NCI-H1694 (cell line): ENCODE measurements around the gene TPP1.
A peak's percentile ranks its signal among the peaks of the same experiment; 100 is the strongest.

Experiments used
- DNase-seq: peaks from one replicate; lab custom pipeline; 2025; lab: John Stamatoyannopoulos, UW

The TPP1 gene

GRCh38 chr11:6587360-6587953, 31.8 kb downstream of the TPP1 start:
- no peak for DNase-seq

- DNase-seq: no peak
Measured at GRCh38 chr11:6586434-6587359, 32.5 kb downstream of the TPP1 start.

GRCh38 chr11:6584528-6584927, 34.7 kb downstream of the TPP1 start:
- DNase-seq: no peak

- DNase-seq: no peak
Measured at GRCh38 chr11:6583584-6583983, 35.6 kb downstream of the TPP1 start.

GRCh38 chr11:6579681-6580080, 39.5 kb downstream of the TPP1 start:
- no peak for DNase-seq

GRCh38 chr11:6578134-6578533, 41.1 kb downstream of the TPP1 start:
- DNase-seq: no peak

GRCh38 chr11:6576471-6577373, 42.5 kb downstream of the TPP1 start:
- peak; percentile 68 for DNase-seq

- DNase-seq: no peak
Measured at GRCh38 chr11:6574816-6575715, 44.2 kb downstream of the TPP1 start.

- DNase-seq: no peak
Measured at GRCh38 chr11:6572215-6572614, 47.0 kb downstream of the TPP1 start.

GRCh38 chr11:6571434-6572008, 47.7 kb downstream of the TPP1 start:
- DNase-seq: no peak

GRCh38 chr11:6570691-6571427, 48.4 kb downstream of the TPP1 start:
- no peak for DNase-seq

GRCh38 chr11:6569706-6570105, 49.5 kb downstream of the TPP1 start:
- no peak for DNase-seq

- peak; percentile 23 for DNase-seq
Measured at GRCh38 chr11:6568191-6568918, 50.9 kb downstream of the TPP1 start.

- DNase-seq: no peak
Measured at GRCh38 chr11:6567371-6567745, 51.9 kb downstream of the TPP1 start.

GRCh38 chr11:6566704-6567370, 52.4 kb downstream of the TPP1 start:
- no peak for DNase-seq

- no peak for DNase-seq
Measured at GRCh38 chr11:6565988-6566703, 53.1 kb downstream of the TPP1 start.

- DNase-seq: no peak
Measured at GRCh38 chr11:6565325-6565724, 53.9 kb downstream of the TPP1 start.

GRCh38 chr11:6563667-6564066, 55.6 kb downstream of the TPP1 start:
- no peak for DNase-seq
